GM21390 (cell line): ENCODE data around the gene CCL5.

Experiments
- ATAC-seq: cut with Tn5 transposase; IDR thresholded peaks from one replicate; pipeline ENCODE4 v1.9.1; 2021; ENCODE audit not compliant: unreplicated experiment

CCL5 gene

DNA sequence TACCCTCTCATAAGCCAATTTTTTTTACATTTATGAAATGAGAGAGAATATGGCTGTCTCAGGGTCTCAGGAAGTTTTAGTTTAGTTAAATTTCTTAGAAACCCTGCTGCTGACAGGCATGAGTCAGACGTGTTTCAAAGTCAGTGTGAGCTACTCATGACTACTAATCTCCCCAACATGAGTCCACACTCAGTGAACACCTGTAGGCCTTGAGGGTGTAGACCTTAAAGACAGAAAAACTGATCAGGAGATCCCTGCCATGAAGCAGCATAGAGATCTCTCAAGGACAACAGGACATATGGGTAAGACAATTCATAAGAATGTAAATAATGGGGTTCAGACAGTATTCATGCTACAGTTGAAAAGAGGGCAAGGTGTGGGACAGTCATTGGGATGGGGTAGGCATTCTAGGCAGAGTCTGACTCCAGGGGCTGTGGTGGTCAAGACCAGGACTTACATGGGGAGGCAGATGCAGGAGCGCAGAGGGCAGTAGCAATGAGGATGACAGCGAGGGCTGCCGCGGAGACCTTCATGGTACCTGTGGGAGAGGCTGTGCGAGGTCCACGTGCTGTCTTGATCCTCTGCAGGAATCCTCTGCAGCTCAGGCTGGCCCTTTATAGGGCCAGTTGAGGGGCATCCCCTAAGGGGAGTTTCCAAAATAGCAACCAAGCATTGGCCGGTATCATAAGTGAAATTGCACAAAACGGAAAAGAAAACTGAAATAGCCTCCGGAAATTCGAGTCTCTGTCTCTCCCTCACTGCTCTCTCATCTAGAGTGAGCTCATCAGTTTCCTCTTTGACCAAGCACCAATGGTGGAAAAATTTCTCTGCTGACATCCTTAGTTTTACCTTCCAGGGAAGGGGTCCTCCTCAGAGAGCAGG is at the start of gene CCL5:
CCL5 (minus strand) TSS at position 588 of the 882 bp plus-strand sequence.
- ATAC-seq = peak; percentile 86

DNA sequence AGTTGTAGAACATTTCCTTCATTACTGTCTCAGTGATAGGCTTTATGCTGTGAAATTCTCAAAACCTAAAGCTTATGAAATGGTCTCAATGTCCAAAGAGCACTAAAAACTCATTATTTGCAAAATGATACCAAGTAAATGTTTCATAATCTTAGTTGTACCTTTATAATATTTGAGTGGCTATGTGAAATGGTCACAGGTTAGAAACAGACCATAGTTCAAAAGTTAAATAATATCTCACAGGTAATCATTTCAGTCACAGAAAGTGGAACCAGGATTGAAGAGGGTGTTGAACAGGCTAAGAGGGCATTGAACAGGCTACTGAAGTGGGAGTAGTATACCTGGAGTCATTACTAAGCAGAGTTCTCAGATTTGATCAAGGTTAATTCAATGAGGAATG is 47.6 kb upstream of the CCL5 start:
- ATAC-seq = no peak

DNA sequence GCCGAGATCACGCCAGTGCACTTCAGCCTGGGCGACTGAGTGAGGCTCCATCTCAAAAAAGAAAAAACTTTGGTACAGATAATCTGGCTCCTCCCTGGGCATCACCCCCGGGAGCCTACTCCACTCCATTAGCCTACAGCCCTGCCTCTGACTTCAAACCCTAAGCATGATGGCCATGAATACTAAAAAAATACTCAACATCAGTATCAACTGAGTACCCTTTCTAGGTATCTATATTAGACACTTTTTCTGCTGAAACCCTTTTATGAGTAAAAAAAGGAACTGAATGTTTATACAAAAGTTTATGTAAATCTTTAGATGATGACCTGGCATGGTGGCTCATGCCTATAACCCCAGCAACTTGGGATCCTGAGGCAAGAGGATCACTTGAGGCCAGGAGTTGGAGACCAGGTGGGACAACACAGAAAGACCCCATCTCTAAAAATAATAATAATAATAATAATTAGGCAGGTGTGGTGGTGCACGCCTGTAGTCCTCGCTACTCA is 43.5 kb upstream of the CCL5 start:
- ATAC-seq = no peak

DNA sequence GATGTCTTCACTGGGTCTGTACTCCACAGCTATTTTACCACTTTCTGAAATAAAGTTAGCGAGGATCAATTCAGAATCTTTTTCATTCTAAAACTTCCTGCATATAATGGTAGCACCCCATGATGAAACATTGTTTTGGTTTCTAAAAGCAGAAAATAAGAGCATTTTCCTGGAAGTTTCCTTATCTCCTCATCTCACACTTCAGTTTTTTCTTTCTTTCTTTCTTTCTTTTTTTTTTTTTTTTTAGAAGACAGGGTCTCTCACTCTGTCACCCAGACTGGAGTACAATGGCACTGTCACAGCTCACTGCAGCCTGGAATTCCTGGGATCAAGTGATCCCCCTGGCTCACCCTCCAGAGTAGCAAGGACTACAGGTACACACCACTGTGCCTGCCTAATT is 40.1 kb upstream of the CCL5 start:
- ATAC-seq = no peak

DNA sequence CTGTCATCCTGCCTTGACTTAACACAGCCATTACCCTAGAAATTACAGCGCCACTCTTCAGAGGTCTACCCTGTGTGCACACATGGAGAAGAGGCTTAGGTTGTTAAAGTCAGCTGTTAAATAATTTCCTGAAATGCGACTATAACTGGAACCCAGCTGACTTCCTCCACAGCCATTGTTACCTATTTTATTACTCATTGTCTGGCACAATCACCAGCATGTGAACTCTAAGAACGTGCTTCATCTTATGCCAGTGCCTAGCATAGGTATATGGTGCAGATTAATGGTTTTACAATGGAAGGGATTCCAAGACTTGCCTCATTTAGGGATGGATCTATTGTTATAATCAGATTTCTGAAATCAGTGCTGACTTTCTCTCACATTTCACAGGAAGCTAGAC is 38.5 kb upstream of the CCL5 start:
- no peak for ATAC-seq

DNA sequence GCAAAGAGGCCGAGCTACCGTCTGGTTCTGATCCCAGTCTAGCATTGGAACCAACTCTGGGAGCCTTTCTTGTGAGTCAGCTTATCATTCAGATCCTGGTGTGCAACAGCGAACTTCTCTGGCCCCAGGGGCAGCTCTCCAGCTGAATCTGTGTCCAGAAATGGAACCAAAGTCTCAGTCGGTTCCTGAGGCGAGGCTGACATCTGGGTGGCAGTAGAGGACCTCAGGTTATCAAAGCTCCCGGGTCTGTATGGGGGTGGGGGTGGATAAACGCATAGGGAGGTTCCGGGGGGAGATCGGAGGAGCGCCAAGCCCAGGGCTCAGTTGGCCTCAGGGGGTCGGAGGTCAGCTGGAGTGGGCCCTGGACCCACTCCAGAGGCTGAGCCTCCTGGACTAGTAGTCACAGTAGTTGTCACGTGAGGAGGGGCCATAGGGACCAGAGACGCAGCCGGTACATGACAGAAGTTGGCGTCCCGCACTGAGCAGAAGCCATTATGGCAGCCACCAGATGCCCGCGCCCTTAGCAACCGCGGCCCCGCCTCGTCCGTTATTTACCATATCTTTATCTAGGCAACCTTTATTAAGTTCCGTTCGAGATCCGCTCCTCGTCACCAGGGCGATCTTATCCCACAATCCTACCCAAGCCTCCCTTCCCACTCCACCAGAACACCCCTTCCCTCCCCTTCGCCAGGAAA is 37.5 kb upstream of the CCL5 start:
- ATAC-seq = no peak

DNA sequence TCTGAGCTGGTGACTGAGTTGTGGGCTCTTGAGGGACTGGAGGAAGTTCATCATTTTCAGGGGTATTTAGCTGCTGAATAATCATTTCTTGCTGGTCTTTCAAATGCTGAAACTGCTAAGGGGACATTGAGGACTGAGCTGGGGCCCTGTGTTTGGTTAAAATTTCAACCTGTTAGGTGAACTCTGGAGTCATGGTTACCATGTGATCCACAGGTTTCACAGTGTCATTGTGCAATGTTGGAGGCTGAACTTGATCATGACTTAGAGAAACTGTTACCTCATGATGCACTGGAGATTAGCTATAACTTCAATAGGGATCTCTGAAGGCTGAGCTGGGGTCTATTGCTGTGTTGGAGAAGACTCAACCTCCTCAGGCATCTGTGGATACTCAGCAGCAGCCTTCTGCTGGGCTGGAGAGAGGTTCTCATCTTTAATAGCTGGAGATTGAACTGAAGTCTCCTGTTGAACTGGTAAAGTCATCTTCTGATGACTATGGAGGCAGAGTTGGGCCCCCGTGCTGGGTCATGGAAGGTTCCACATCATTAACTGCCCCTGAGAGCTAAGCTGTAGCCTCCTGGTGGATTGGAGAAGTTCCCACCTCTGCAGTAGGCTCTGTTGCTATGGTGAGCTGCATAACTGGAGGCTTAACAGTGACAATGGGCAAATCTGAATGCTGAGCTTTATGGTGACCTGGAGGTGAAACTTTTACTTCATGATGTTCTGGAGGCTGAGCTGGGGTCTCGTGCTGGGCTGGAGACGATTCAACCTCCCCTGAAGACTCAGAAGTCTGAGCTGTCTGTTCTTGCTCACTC is 35.2 kb upstream of the CCL5 start:
- ATAC-seq = no peak

DNA sequence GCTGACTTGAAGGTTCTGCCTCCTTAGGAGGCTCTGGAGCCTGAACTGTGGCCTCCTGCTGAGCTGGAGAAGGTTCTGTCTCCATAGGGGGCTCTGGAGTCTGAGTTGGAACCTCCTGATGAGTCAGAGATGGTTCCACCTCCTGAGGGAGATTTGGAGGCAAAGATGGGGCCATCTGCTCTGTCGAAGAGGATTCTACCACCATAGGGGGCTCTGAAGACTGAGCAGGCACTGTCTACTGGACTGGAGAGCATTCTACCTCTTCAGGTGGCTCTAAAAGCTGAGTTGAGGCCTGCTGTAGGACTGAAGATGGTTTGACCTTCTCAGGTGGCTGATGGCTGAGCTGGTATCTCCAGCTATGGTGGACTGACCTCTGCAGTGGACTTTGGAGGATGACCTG is 34.2 kb upstream of the CCL5 start:
- ATAC-seq = no peak

DNA sequence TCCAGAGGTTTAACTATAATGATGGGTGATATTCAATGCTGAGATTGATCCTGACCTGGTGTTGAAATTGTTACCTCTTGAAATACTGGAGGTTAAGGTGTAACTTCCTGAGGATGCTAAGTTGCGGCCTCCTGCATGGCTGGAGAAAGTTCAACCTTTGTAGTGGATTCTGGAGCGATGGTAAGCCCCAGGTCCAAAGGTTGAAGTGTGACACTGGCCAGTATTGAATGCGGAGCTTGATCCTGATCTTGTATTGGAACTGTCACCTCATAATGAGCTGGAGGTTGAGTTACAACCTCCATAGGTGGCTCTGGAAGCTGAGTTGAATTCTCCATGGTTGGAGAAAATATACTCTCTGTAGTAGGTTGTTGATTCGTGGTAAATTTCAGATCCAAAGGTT is 33.4 kb upstream of the CCL5 start:
- no peak for ATAC-seq

DNA sequence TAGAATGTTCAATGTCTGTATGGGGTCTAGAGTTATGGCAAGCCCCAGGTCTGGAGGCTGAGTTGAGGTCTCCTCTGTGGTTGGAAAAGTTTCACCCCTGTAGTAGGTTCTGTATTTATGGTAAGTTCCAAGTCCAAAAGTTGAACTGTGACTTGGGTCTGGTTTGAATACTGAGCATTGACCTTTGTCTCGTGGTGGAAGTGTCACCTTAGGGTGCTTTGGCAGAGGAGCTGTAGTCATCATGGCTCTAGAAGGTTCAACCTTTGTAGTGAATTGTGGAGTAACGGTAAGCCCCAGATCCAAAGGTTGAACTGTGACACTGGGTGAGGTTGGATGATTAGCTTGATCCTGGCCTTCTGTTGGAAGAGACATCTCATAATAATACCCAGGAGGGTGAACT is 32.8 kb upstream of the CCL5 start:
- ATAC-seq = no peak

DNA sequence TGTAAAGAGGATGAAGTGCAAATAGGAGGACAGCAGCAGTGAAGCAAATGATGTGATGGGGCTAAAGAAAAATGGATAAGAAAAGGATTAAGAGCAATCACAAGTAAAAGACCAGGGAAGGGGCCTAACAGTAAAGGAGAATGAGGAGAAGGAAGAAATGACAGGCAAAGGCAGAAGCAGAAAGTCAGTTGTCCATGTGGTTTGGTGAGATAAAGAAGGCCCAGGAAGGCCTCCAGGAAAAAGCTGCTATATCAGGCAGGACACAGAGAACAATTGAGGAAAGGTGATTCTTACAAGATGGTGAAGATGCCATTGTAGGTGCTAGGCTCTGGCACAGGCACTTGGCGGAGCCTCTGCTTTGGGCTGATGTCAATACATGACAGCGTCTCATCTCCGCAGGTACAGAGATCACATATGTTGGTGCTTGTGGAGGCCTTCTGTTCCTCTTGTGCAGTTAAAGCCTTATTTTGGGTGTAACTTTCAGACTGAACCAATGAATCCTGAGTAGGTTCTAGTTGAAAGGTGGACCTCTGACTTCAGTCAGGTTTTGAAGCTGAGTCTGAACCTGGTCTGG is 32.3 kb upstream of the CCL5 start:
- no peak for ATAC-seq

DNA sequence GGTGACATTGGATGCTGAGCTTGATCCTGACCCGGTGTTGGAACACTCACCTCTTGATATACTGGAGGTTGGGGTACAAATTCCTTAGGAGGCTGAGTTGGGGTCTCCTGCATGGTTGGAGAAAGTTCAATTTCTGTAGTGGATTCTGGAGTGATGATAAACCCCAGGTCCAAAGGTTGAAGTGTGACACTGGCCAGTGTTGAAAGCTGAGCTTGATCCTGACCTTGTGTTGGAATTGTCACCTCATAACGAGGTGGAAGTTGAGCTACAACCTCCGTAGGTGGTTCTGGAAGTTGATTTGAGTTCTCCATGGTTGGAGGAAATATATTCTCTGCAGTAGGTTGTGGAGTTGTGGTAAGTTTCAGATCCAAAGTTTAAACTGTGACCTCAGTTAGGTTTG is 29.2 kb upstream of the CCL5 start:
- ATAC-seq = no peak

DNA sequence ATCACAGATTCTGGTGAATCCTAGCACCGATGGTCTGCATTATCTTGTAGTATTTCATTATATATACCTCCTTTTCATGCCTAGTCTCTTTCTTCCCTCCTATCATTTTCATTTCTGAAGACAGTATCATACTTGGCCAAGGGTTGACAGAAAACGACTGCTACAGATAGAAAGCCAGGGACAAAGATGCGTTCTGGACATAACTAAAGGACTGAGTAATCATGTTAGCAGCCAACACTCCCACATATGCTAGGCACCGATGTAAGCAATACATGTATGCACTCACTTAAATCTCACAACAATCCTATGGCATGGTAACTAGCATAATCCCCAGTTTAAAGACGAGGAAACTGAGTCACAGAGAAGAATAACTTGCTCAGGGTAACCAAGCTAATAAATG is 27.5 kb upstream of the CCL5 start:
- ATAC-seq = no peak

DNA sequence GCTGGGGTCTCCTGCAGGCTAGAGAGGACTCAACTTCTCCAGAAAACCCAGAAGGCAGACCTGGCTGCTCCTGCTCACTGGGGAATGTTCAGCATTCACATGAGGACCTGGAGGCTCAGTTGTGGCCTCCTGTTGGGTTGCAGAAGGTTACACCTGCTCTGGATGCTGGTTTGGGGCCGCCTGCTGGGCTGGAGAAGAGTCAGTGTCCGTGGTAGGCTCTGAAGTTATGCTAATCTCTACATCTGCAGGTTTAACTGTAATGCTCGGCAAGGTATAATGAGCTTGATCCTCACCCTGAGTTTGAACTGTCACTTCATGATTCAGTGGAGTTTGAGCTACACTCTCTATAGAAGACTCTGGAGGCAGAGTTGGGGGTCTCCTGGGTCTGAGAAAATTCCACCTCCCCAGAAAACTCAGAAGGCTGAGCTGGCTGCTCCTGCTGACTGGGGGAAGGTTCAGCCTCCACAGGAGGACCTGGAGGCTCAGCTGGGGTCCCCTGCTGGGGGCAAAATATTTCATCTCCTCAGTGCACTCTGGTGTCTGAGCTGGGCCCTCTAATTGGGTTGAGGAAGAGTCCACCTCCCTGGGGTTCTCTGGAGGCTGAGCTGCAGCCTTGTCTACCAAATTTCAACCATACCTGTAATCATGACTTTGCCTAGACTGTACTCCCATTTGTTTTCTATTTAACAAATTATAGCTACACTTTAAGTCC is 26.9 kb upstream of the CCL5 start:
- no peak for ATAC-seq

DNA sequence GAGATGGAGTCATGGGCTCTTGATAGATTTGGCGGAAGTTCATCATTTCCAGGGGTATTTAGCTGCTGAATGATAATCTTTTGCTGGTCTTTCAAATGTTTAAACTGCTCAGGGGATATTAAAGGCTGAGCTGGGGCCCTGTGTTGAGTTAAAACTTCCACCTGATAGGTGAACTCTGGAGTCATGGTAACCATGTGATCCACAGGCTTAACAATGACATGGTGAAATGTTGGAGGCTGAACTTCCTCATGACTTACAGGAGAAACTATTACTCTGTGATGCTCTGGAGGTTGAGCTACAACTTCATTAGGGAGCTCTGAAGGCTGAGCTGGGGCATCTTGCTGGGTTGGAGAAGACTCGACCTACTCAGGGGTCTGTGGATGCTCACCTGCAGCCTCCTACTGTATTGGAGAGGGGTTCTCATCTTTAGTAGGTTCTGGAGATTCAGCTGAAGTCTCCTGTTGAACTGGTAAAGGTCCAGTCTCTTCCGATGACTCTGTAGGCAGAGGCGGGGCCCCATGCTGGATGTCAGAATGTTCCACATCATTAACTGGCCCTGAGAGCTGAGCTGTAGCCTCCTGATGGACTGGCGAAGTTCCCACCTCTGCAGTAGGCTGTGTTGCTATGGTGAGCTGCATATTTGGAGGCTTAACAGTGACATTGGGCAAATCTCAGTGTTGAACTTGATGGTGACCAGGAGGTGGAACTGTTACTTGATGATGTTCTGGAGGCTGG is 26.2 kb upstream of the CCL5 start:
- ATAC-seq = no peak

DNA sequence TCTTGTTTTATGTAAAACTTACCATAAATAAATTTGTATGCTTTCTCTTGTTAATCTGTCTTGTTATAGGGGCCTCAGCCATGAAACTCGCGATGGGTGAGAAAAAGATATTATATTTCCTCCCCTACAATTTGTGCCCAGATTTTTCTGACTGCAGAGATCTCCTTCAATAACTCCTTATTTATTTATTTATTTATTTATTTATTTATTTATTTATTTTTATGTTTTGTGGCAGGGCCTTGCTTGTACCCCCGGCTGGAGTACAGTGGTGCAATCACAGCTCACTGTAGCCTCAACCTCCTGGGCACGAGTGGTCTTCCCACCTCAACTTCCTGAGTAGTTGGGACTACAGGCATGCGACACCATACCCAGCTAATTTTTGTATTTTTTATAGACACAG is 23.3 kb upstream of the CCL5 start:
- no peak for ATAC-seq

DNA sequence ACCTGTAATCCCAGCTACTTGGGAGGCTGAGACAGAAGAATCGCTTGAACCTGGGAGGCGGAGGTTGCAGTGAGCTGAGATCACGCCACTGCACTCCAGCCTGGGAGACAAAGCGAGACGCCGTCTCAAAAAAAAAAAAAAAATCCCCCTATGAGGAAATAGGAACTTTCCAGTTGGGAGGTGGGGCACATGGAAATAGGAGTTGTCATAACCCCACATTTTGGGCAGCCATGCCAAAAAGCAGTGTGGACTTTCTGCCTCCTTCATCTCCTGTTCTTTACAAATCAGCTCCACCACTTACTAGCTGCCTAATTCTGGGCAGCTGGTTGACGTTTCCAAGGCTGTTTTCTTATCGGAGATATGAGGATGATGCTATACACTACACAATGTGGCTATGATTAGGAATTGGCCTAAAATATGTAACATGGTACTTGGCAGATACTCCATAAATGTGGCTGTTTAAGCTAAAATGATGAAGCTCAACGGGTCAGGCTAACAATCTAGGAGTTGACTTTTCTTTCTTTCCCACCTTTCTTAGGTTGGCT is 21.5 kb upstream of the CCL5 start:
- no peak for ATAC-seq

DNA sequence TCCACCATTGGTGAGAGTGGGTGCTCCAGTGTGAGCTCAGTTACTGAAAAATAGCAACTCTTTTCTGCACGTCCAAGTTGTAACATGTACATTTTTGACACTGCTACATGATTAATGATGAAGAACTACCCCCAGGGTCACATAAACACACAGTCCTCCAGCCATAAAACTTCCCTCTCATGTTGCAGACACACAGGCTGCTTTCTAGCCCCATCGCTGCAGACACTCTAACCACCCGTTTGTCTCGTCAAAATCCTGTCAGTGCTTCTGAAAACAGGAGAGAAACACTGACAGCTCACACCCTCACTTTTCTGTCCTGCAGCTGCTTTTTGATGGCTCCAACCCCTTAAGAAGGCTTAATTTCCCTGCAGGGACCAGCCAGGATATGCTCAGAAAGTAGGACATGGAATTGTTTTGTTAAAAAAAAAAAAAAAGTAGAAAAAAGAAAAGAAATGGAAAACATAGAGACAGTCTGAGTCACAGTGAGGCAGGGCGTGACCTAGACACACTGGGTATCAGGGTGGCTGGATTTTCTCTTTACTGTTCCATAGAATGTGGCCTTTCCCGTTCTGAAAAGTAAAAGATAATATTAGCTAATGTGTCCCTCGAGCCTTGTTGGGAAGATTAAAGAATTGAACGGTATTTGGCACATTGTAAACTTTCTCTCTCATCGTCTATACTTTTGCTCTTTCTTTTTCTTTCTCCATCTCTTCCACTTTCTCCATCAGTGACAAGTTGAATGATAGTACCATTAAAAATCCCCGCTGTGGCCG is 20.7 kb upstream of the CCL5 start:
- ATAC-seq = no peak

DNA sequence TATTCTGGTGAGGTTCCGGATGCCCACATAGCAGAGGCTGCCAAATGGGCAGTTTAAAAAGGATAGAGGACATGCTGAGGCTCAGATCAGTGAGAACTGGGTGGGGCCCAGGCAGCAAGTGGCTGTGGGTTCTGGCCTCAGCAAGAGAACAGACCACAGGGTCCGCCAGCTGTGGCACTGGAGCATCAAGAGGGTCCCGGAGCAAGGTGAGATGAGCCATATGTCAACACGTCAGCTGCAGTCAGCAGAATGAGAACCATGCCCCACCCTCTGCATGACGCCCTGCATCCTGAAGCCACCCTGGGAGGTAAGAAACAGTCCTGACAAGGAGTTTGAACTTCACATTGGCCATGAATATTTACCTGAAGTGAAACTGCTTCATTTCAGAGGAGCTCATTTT is 20.1 kb upstream of the CCL5 start:
- no peak for ATAC-seq
